ENCODE measurements around the gene PGAP6. TPM values are rescaled to one million over a fixed set of nuclear protein-coding genes. Genes with fewer than 3 reads are reported as not detected.
A peak's percentile ranks its signal among the peaks of the same experiment; 100 is the strongest.
"Not testable (repeated sequence)": the region's sequence is repeated elsewhere in the genome, so short reads cannot be mapped to it uniquely, and the experiment has no call there.

The PGAP6 gene
- total RNA-seq, 2 donors from 2014 or later: 104 to 115 TPM

DNA sequence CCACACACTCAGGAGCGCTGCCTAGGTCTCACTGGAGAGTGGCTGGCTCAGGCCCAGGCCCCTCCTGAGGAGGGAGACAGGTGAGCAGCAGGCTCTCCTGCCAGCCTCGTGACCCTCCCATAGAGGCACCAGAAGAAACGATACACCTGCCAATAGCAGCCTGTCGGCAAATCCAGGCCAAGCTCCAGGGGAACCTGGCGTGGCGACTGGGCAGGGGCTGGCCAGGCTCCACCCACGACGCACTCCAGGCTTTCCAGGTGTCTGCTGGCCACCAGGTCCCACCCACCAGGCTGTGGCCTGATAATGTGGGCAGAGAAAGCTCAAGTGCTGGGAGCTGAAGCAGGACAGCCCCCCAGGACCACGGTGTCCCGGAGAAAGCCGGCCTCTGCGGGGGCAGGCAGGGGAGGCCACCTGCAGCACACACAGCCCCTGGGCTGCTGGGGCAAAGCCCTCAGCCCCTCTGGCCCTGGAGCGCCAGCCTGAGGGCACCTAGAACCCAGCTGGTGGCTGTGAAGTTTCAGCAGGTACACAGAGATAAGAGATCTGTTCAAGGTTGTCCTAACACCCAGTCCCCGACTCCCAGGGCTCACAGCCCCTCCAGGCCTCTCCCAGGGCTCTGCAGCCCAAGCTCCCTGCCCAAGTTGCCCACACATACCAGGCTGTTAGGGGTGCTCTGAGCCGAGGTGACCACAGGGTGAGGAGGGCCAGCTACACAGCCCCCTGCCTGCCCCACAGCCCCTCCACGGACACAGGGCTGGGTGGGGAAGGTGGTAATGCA is 2.4 kb downstream of the PGAP6 start:
- Histone ChIP-seq H3K27me3 (ENCODE audit: control insufficient read depth, insufficient read depth, low read length, poor library complexity, severe bottlenecking) (no peaks in the 10 kb centered on the region), H3K9ac (ENCODE audit: extremely low read depth, low read length, poor library complexity, severe bottlenecking) (no peak overlapping the region), H3K4me1 (ENCODE audit: control insufficient read depth, insufficient read depth, low read length) (peaks cover 24% of the 10 kb centered on the region), H3K4me3 (ENCODE audit: low read length) (peak overlapping the region; percentile 84), H3K27ac (ENCODE audit: low read depth, low read length) (no peak overlapping the region), H3K9me3 (ENCODE audit: control insufficient read depth, low read length) (no peaks in the 10 kb centered on the region), H3K36me3 (ENCODE audit: control insufficient read depth, insufficient read depth, low read length) (peaks cover 18% of the 10 kb centered on the region)
- no peak overlapping the region for H3K27ac Mint-ChIP-seq
- H3K36me3 Mint-ChIP-seq (ENCODE audit: low read depth): peaks cover 8% of the 10 kb centered on the region
- WGBS, 2 experiments (ENCODE audit: insufficient coverage in 1 of 2, insufficient read length in 1 of 2): 75 to 89% methylated on average over 14 to 16 of the region's 16 CpGs
- no peaks in the 10 kb centered on the region for H3K9me3 Mint-ChIP-seq
- peak; percentile 96 for DNase-seq
- H3K27me3 Mint-ChIP-seq (ENCODE audit: insufficient read depth): no peaks in the 10 kb centered on the region
- TF ChIP-seq, protein P1, sequence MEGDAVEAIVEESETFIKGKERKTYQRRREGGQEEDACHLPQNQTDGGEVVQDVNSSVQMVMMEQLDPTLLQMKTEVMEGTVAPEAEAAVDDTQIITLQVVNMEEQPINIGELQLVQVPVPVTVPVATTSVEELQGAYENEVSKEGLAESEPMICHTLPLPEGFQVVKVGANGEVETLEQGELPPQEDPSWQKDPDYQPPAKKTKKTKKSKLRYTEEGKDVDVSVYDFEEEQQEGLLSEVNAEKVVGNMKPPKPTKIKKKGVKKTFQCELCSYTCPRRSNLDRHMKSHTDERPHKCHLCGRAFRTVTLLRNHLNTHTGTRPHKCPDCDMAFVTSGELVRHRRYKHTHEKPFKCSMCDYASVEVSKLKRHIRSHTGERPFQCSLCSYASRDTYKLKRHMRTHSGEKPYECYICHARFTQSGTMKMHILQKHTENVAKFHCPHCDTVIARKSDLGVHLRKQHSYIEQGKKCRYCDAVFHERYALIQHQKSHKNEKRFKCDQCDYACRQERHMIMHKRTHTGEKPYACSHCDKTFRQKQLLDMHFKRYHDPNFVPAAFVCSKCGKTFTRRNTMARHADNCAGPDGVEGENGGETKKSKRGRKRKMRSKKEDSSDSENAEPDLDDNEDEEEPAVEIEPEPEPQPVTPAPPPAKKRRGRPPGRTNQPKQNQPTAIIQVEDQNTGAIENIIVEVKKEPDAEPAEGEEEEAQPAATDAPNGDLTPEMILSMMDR (conservative IDR thresholded peaks at IDR 0.05): no peak
- H3K4me1 Mint-ChIP-seq: peaks cover 23% of the 10 kb centered on the region
- peak overlapping the region; percentile 77 for H3K4me3 Mint-ChIP-seq

DNA sequence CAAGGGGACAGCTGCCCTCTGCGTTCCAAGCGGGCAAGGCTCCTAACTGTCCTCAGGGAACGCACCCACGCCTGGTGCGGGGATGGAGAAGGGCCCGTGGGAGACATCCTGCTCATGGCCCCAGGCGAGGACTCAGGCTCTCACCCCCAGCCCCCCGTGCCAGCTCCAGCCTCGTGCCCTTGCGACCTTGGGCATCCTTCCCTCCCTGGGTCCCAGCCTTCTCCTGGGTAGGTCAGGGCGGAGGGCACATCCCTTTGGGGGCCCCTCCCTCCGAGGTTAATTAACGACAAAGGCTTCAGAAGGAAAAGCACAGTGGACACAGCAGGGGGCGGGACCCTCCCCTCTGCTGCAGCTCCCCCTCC is 3.0 kb downstream of the PGAP6 start:
- 82 to 88% methylated on average over 6 to 14 of the region's 14 CpGs for WGBS, 2 experiments (ENCODE audit: insufficient coverage in 1 of 2, insufficient read length in 1 of 2)
- TF ChIP-seq, protein P1 (conservative IDR thresholded peaks at IDR 0.05): no peak
- H3K36me3 Mint-ChIP-seq (ENCODE audit: low read depth): peaks cover 8% of the 10 kb centered on the region
- no peak overlapping the region for H3K4me3 ChIP-seq (ENCODE audit: low read length)
- H3K27ac ChIP-seq (ENCODE audit: low read depth, low read length): no peak overlapping the region
- peaks cover 21% of the 10 kb centered on the region for H3K36me3 ChIP-seq (ENCODE audit: control insufficient read depth, insufficient read depth, low read length)
- no peak overlapping the region for H3K4me3 Mint-ChIP-seq
- H3K9ac ChIP-seq (ENCODE audit: extremely low read depth, low read length, poor library complexity, severe bottlenecking): no peak overlapping the region
- no peak overlapping the region for H3K27ac Mint-ChIP-seq
- no peaks in the 10 kb centered on the region for H3K9me3 Mint-ChIP-seq
- no peaks in the 10 kb centered on the region for H3K9me3 ChIP-seq (ENCODE audit: control insufficient read depth, low read length)
- no peaks in the 10 kb centered on the region for H3K27me3 Mint-ChIP-seq (ENCODE audit: insufficient read depth)
- no peak for DNase-seq
- H3K4me1 Mint-ChIP-seq: peaks cover 17% of the 10 kb centered on the region
- peaks cover 19% of the 10 kb centered on the region for H3K4me1 ChIP-seq (ENCODE audit: control insufficient read depth, insufficient read depth, low read length)
- no peaks in the 10 kb centered on the region for H3K27me3 ChIP-seq (ENCODE audit: control insufficient read depth, insufficient read depth, low read length, poor library complexity, severe bottlenecking)

DNA sequence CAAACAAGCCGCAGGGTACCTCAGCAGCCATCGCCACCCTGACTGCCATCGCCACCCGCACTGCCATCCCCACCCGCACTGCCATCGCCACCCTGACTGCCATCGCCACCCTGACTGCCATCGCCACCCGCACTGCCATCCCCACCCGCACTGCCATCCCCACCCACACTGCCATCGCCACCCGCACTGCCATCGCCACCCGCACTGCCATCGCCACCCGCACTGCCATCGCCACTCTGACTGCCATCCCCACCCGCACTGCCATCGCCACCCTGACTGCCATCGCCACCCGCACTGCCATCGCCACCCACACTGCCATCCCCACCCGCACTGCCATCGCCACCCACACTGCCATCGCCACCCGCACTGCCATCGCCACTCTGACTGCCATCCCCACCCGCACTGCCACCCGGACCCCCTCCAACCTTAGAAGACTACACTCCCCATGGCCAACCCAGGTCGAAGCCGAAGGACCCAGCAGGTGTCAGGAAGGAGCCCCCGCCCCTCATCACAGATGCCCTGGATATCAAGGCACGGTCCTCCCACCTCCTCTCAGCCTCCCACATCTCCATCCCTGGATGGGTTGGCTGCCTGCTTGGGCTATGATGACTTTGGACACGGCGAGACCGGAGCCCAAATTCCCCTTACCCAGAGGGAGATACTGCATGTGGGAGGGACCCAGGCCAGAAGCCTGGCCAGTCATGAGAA is 3.5 kb downstream of the PGAP6 start:
- not testable (repeated sequence) for H3K4me3 ChIP-seq (ENCODE audit: low read length); H3K9me3 ChIP-seq (ENCODE audit: control insufficient read depth, low read length); H3K4me3 Mint-ChIP-seq; DNase-seq; H3K9ac ChIP-seq (ENCODE audit: extremely low read depth, low read length, poor library complexity, severe bottlenecking); H3K27me3 ChIP-seq (ENCODE audit: control insufficient read depth, insufficient read depth, low read length, poor library complexity, severe bottlenecking); H3K27me3 Mint-ChIP-seq (ENCODE audit: insufficient read depth); H3K27ac Mint-ChIP-seq; H3K9me3 Mint-ChIP-seq; H3K27ac ChIP-seq (ENCODE audit: low read depth, low read length)
- peaks cover 17% of the 10 kb centered on the region for H3K4me1 ChIP-seq (ENCODE audit: control insufficient read depth, insufficient read depth, low read length)
- peaks cover 22% of the 10 kb centered on the region for H3K36me3 ChIP-seq (ENCODE audit: control insufficient read depth, insufficient read depth, low read length)
- Mint-ChIP-seq H3K36me3 (ENCODE audit: low read depth) (peaks cover 12% of the 10 kb centered on the region), H3K4me1 (peaks cover 12% of the 10 kb centered on the region)
- WGBS, 2 experiments (ENCODE audit: insufficient coverage in 1 of 2, insufficient read length in 1 of 2): 88 to 95% methylated on average over 16 to 26 of the region's 36 CpGs

Measured in endodermal cell (in vitro differentiated cells).